Gastroesophageal sphincter (tissue), 2 donors: ENCODE results near the gene VAV2.

ENCODE experiments used
- POLR2A ChIP-seq, 2 donors: fragments of 450-650 bp; IDR thresholded peaks; one replicate each; pipeline ENCODE4 v1.6.1; 2017; ENCODE audit warnings: antibody characterized with exemption in 2 of 2, mild to moderate bottlenecking in 2 of 2, moderate library complexity in 1 of 2
- POLR2AphosphoS5 ChIP-seq: sonication (generic); formaldehyde crosslinking; IDR thresholded peaks from one replicate; pipeline ENCODE4 v1.6.1; 2017; ENCODE audit warnings: antibody characterized with exemption

GRCh38 chr9:133880136-133880535 is 112.0 kb downstream of the VAV2 start:
- TF ChIP-seq POLR2A (IDR thresholded peaks at IDR 0.05): no peak
- TF ChIP-seq POLR2AphosphoS5: no peak
